OCI-LY3 (cell line): ENCODE results near the gene DAG1.
"Not testable (repeated sequence)": the region's sequence is repeated elsewhere in the genome, so short reads cannot be mapped to it uniquely, and the experiment has no call there.

Experiments
- H2AFZ ChIP-seq: fragments of 200-600, 300-600 bp; shearing (Covaris generic); 2 replicates; pipeline ENCODE4 v1.6.0; 2014; ENCODE audit warnings: antibody characterized with exemption, low read depth, low read length
- H3K27ac ChIP-seq: fragments of 200-600, 300-600 bp; sonication (generic); 2 replicates; pipeline ENCODE4 v1.5.1; 2014; ENCODE audit warnings: mild to moderate bottlenecking, low read length, moderate library complexity, mixed read lengths
- H3K27me3 ChIP-seq: fragments of 200-600, 300-600 bp; sonication (generic); 2 replicates; pipeline ENCODE4 v1.6.1; 2014; ENCODE audit warnings: low read depth, low read length, mixed read lengths
- H3K36me3 ChIP-seq: fragments of 200-600, 300-600 bp; sonication (generic); replicated peaks from 2 replicates; pipeline ENCODE3; 2014; ENCODE audit warnings: low read depth, low read length, mixed read lengths
- H3K4me1 ChIP-seq: fragments of 300-600, 200-600 bp; sonication (generic); 2 replicates; pipeline ENCODE4 v1.6.1; 2014; ENCODE audit warnings: low read length, mixed read lengths
- H3K4me2 ChIP-seq: fragments of 200-600, 300-600 bp; sonication (generic); 2 replicates; pipeline ENCODE4 v1.6.1; 2014; ENCODE audit warnings: low read length, mixed read lengths
- H3K4me3 ChIP-seq: fragments of 300-600, 200-600 bp; sonication (generic); 2 replicates; pipeline ENCODE4 v1.5.1; 2014; ENCODE audit warnings: antibody characterized with exemption, mild to moderate bottlenecking, low read length, moderate library complexity
- H3K79me2 ChIP-seq: fragments of 300-600, 200-600 bp; shearing (Covaris generic); 2 replicates; pipeline ENCODE4 v1.6.1; 2014; ENCODE audit warnings: mild to moderate bottlenecking, low read length, mixed read lengths
- H3K9ac ChIP-seq: fragments of 300-600, 200-600 bp; shearing (Covaris generic); 2 replicates; pipeline ENCODE4 v1.6.0; 2014; ENCODE audit warnings: mild to moderate bottlenecking, low read length, moderate library complexity
- H3K9me3 ChIP-seq: fragments of 200-600, 300-600 bp; shearing (Covaris generic); 2 replicates; pipeline ENCODE4 v1.6.1; 2014; ENCODE audit warnings: low read length, mixed read lengths; ENCODE audit not compliant: insufficient read depth
- H4K20me1 ChIP-seq: fragments of 200-600, 300-600 bp; sonication (generic); 2 replicates; pipeline ENCODE4 v1.6.1; 2016; ENCODE audit warnings: low read length, mixed read lengths; ENCODE audit not compliant: insufficient read depth
- EZH2phosphoT487 ChIP-seq: fragments of 200-600 bp; shearing (Covaris generic); IDR thresholded peaks from 2 replicates; pipeline ENCODE4 v1.6.1; 2018; ENCODE audit warnings: antibody characterized with exemption, mixed run types, low read depth
- TF ChIP-seq, protein P1 (sequence below): fragments of 200-600, 300-600 bp; sonication (generic); IDR thresholded peaks from 2 replicates; pipeline ENCODE4 v1.5.1; 2014; ENCODE audit warnings: antibody characterized with exemption, low read length, low read depth

DAG1 gene

DNA sequence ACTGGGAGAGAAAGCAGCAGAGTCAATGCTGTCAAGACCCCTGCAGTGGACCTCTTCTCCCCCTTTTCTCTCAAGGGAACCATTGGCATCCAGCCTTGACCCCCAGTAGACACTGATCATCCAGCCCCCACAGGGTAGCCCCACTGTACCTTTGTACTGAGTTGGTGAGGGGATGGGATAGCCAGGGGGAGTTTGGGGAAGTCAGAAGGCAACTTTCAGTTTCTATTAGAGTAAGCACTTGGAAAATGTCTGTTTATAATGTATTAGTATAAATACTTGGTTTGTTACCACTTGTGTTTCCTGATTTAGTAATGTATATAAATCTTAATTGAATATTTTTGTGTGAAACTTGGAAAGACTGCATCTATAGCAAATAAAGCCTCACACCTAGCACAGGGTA is 25.0 kb downstream of the DAG1 start:
- Histone ChIP-seq H3K9me3 (no peaks in the 10 kb centered on the region), H3K4me3 (no peak overlapping the region), H3K36me3 (peaks cover 4% of the 10 kb centered on the region), H3K9ac (no peak overlapping the region), H2AFZ (no peak overlapping the region), H3K79me2 (peaks cover 6% of the 10 kb centered on the region; the same call in 1 of the 2 replicates), H3K4me2 (peak overlapping the region; percentile 58), H4K20me1 (0 out of 2 replicates have a peak, but pooled peaks cover 13% of the 10 kb centered on the region), H3K27me3 (no peaks in the 10 kb centered on the region), H3K4me1 (peaks cover 9% of the 10 kb centered on the region), H3K27ac (peak overlapping the region; percentile 29; the same call in 1 of the 2 replicates)
- TF ChIP-seq, protein P1, sequence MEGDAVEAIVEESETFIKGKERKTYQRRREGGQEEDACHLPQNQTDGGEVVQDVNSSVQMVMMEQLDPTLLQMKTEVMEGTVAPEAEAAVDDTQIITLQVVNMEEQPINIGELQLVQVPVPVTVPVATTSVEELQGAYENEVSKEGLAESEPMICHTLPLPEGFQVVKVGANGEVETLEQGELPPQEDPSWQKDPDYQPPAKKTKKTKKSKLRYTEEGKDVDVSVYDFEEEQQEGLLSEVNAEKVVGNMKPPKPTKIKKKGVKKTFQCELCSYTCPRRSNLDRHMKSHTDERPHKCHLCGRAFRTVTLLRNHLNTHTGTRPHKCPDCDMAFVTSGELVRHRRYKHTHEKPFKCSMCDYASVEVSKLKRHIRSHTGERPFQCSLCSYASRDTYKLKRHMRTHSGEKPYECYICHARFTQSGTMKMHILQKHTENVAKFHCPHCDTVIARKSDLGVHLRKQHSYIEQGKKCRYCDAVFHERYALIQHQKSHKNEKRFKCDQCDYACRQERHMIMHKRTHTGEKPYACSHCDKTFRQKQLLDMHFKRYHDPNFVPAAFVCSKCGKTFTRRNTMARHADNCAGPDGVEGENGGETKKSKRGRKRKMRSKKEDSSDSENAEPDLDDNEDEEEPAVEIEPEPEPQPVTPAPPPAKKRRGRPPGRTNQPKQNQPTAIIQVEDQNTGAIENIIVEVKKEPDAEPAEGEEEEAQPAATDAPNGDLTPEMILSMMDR: no peak
- TF ChIP-seq EZH2phosphoT487: no peak

DNA sequence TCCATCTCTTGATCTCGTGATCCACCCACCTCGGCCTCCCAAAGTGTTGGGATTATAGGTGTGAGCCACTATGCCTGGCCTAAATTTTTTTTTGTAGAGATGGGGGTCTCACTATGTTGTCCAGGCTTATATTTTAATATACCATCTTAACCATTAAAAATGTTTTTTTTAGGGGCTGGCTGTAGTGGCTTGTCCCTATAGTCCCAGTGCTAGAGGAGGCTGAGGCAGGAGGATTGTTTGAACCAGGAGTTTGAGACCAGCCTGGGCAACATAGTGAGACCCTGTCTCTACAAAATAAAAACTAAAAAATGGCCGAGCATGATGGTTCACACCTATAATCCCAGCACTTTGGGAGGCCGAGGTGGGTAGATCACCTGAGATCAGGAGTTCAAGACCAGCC is 26.8 kb downstream of the DAG1 start:
- Histone ChIP-seq H3K79me2 (peaks cover 15% of the 10 kb centered on the region; the same call in 1 of the 2 replicates), H4K20me1 (peaks cover 16% of the 10 kb centered on the region; the same call in 1 of the 2 replicates)
- not testable (repeated sequence) for H2AFZ ChIP-seq, H3K4me2 ChIP-seq, H3K4me3 ChIP-seq, H3K27ac ChIP-seq, H3K4me1 ChIP-seq, H3K9me3 ChIP-seq, H3K9ac ChIP-seq, H3K27me3 ChIP-seq, H3K36me3 ChIP-seq

DNA sequence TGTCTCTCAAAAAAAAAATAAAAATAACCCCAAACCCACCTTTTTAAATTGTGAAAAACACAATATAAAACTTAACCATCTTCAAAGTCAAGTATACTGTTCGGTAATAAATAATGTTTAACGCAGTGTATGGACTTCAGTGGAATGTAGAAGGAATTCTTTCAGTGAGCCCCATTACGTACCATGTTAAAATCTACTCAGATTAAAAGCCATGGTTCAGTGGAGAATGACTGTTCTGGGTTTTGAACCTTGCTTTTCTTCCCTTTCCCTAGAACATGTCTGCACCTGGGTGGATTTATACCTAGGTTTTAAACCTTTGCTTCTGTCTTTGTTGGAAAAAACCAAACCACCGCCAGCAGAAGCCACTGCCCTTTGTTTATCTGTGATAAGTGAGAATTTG is 27.5 kb downstream of the DAG1 start:
- no peak overlapping the region for H3K4me3 ChIP-seq
- no peaks in the 10 kb centered on the region for H3K9me3 ChIP-seq
- H4K20me1 ChIP-seq: peaks cover 16% of the 10 kb centered on the region; the same call in 1 of the 2 replicates
- H3K9ac ChIP-seq: no peak overlapping the region
- no peaks in the 10 kb centered on the region for H3K27me3 ChIP-seq
- peaks cover 9% of the 10 kb centered on the region for H3K4me1 ChIP-seq
- H3K27ac ChIP-seq: no peak overlapping the region
- no peak overlapping the region for H3K4me2 ChIP-seq
- TF ChIP-seq, protein P1: no peak
- TF ChIP-seq EZH2phosphoT487: no peak
- H3K36me3 ChIP-seq: peaks cover 10% of the 10 kb centered on the region
- H2AFZ ChIP-seq: no peak overlapping the region
- peaks cover 18% of the 10 kb centered on the region; the same call in 1 of the 2 replicates for H3K79me2 ChIP-seq

DNA sequence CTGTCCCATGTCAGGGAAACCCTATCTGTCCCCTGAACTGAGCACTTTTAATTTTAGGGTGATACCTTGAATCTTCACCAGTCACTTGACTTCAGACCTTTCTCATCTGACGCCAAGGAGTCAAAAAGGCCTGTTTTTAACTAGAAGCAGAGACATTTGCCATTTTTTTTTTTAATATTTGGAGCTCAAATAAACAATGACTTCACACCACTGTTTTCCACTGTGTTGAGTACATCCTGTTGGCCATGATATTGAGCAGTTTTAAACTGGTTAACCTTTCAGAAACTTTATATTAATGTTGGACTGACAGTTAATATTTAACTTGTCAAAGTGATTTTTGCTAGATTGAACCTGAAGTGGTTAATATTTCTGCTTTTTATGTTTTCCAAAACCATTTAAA is 28.2 kb downstream of the DAG1 start:
- Histone ChIP-seq H3K9me3 (no peaks in the 10 kb centered on the region), H3K4me3 (no peak overlapping the region), H3K9ac (no peak overlapping the region), H2AFZ (no peak overlapping the region), H3K27ac (no peak overlapping the region), H3K4me2 (no peak overlapping the region), H3K79me2 (peaks cover 18% of the 10 kb centered on the region; the same call in 1 of the 2 replicates), H4K20me1 (peaks cover 16% of the 10 kb centered on the region; the same call in 1 of the 2 replicates), H3K4me1 (peaks cover 9% of the 10 kb centered on the region), H3K36me3 (peaks cover 10% of the 10 kb centered on the region), H3K27me3 (no peaks in the 10 kb centered on the region)
- TF ChIP-seq, protein P1: no peak
